HEK293 (cell line): ENCODE measurements around the gene LRBA.

ENCODE experiments used
- CTCF ChIA-PET: fragments of 350-600 bp; formaldehyde crosslinking; extraction: SDS; loops from one replicate; lab custom pipeline; 2021; ENCODE audit warnings: antibody characterized with exemption; lab: Yijun Ruan, JAX
- POLR2A ChIA-PET: fragments of 300-600 bp; formaldehyde crosslinking; extraction: SDS; loops from one replicate; lab custom pipeline; 2020; ENCODE audit warnings: antibody characterized with exemption, inconsistent platforms; lab: Yijun Ruan, JAX
- H3K27ac ChIP-seq: fragments of 200-500 bp; sonication (Bioruptor generic); 2 replicates; pipeline ENCODE4 v1.5.1; 2014; ENCODE audit warnings: low read depth, low read length, control low read depth, inconsistent platforms; ENCODE audit errors: extremely low read depth
- H3K36me3 ChIP-seq, 2 experiments: fragments of 200-500 bp in 1 of 2; sonication (Bioruptor generic) in 1 of 2; 1 replicate in 1 of 2; 2 replicates in 1 of 2; pipeline ENCODE4 v1.5.1; 2014 to 2017; ENCODE audit warnings: inconsistent platforms in 2 of 2, low read length in 2 of 2; ENCODE audit not compliant: control insufficient read depth in 2 of 2, insufficient read depth in 1 of 2
- H3K4me1 ChIP-seq: fragments of 200-500 bp; sonication (Bioruptor generic); 2 replicates; pipeline ENCODE4 v1.5.1; 2014; ENCODE audit warnings: mild to moderate bottlenecking, low read length, inconsistent platforms; ENCODE audit not compliant: control insufficient read depth, insufficient read depth
- H3K4me3 ChIP-seq: 2 replicates; pipeline ENCODE4 v1.5.1; 2011; ENCODE audit warnings: low read depth, mild to moderate bottlenecking, control low read depth, low read length, moderate library complexity
- H3K9me3 ChIP-seq: fragments of 200-500 bp; sonication (Bioruptor generic); 2 replicates; pipeline ENCODE4 v1.5.1; 2014; ENCODE audit warnings: low read depth, low read length, inconsistent platforms; ENCODE audit not compliant: control insufficient read depth, insufficient read depth
- KLF10 ChIP-seq: fragments of 450-650 bp; IDR thresholded peaks from 2 replicates; pipeline ENCODE4 v1.5.1; 2018; ENCODE audit warnings: missing biosample characterization, mild to moderate bottlenecking, missing genetic modification characterization
- KLF9 ChIP-seq: fragments of 450-650 bp; formaldehyde crosslinking; IDR thresholded peaks from 2 replicates; pipeline ENCODE4 v1.5.1; 2016; ENCODE audit warnings: missing biosample characterization, missing genetic modification characterization, low read depth
- PRDM1 ChIP-seq: fragments of 450-650 bp; formaldehyde crosslinking; IDR thresholded peaks from 2 replicates; pipeline ENCODE4; 2016; ENCODE audit warnings: missing biosample characterization, missing genetic modification characterization
- PRDM6 ChIP-seq: fragments of 450-650 bp; formaldehyde crosslinking; IDR thresholded peaks from 2 replicates; pipeline ENCODE4 v1.5.1; 2017; ENCODE audit warnings: missing biosample characterization, missing genetic modification characterization
- SALL2 ChIP-seq: fragments of 450-650 bp; formaldehyde crosslinking; IDR thresholded peaks from 2 replicates; pipeline ENCODE4 v1.5.0; 2017; ENCODE audit warnings: missing biosample characterization, mild to moderate bottlenecking, missing genetic modification characterization, borderline replicate concordance
- YY2 ChIP-seq: fragments of 450-650 bp; formaldehyde crosslinking; IDR thresholded peaks from 2 replicates; pipeline ENCODE4 v1.5.1; 2016; ENCODE audit warnings: missing biosample characterization, missing genetic modification characterization
- ZBTB48 ChIP-seq: fragments of 450-650 bp; formaldehyde crosslinking; IDR thresholded peaks from 2 replicates; pipeline ENCODE4 v1.5.1; 2016; ENCODE audit warnings: missing biosample characterization, missing genetic modification characterization
- ZNF2 ChIP-seq: fragments of 450-650 bp; formaldehyde crosslinking; IDR thresholded peaks from 2 replicates; pipeline ENCODE4 v1.5.1; 2016; ENCODE audit warnings: missing biosample characterization, missing genetic modification characterization
- ZNF26 ChIP-seq: fragments of 450-650 bp; formaldehyde crosslinking; IDR thresholded peaks from 2 replicates; pipeline ENCODE4 v1.5.1; 2016; ENCODE audit warnings: missing biosample characterization, missing genetic modification characterization
- ZNF394 ChIP-seq: fragments of 450-650 bp; formaldehyde crosslinking; IDR thresholded peaks from 2 replicates; pipeline ENCODE4 v1.5.1; 2016; ENCODE audit warnings: missing biosample characterization, missing genetic modification characterization, mild to moderate bottlenecking, moderate library complexity, borderline replicate concordance
- ZNF433 ChIP-seq: fragments of 450-650 bp; formaldehyde crosslinking; IDR thresholded peaks from 2 replicates; pipeline ENCODE4 v1.5.1; 2016; ENCODE audit warnings: missing biosample characterization, missing genetic modification characterization, low read depth
- ZNF473 ChIP-seq: fragments of 450-650 bp; formaldehyde crosslinking; IDR thresholded peaks from 2 replicates; pipeline ENCODE4 v1.5.1; 2017; ENCODE audit warnings: missing biosample characterization, missing genetic modification characterization
- ZNF48 ChIP-seq: fragments of 450-650 bp; formaldehyde crosslinking; IDR thresholded peaks from 2 replicates; pipeline ENCODE4 v1.5.1; 2016; ENCODE audit warnings: missing biosample characterization, missing genetic modification characterization
- ZNF548 ChIP-seq: fragments of 450-650 bp; formaldehyde crosslinking; IDR thresholded peaks from 2 replicates; pipeline ENCODE4 v1.5.1; 2016; ENCODE audit warnings: missing biosample characterization, missing genetic modification characterization
- ZNF600 ChIP-seq: fragments of 450-650 bp; formaldehyde crosslinking; IDR thresholded peaks from 2 replicates; pipeline ENCODE4 v1.5.1; 2016; ENCODE audit warnings: missing biosample characterization, missing genetic modification characterization
- ZNF626 ChIP-seq: fragments of 450-650 bp; sonication (Bioruptor Pico); formaldehyde crosslinking; IDR thresholded peaks from 2 replicates; pipeline ENCODE4 v1.5.1; 2018; ENCODE audit warnings: missing biosample characterization, missing genetic modification characterization, inconsistent platforms
- ZNF660 ChIP-seq: fragments of 450-650 bp; IDR thresholded peaks from 2 replicates; pipeline ENCODE4 v1.5.1; 2018; ENCODE audit warnings: missing biosample characterization, mild to moderate bottlenecking, missing genetic modification characterization
- ZNF704 ChIP-seq: fragments of 450-650 bp; formaldehyde crosslinking; IDR thresholded peaks from 2 replicates; pipeline ENCODE4 v1.5.1; 2016; ENCODE audit warnings: missing biosample characterization, missing genetic modification characterization
- ZNF791 ChIP-seq: fragments of 450-650 bp; formaldehyde crosslinking; IDR thresholded peaks from 2 replicates; pipeline ENCODE4 v1.5.1; 2016; ENCODE audit warnings: missing biosample characterization, missing genetic modification characterization
- ZNF843 ChIP-seq: fragments of 450-650 bp; formaldehyde crosslinking; IDR thresholded peaks from 2 replicates; pipeline ENCODE4 v1.5.1; 2016; ENCODE audit warnings: missing biosample characterization, missing genetic modification characterization
- ZSCAN16 ChIP-seq: fragments of 450-650 bp; formaldehyde crosslinking; IDR thresholded peaks from 2 replicates; pipeline ENCODE4 v1.5.1; 2016; ENCODE audit warnings: missing biosample characterization, missing genetic modification characterization

Gene LRBA

GRCh38 chr4:150306719-150307118 is 708.4 kb downstream of the LRBA start:
- ChIA-PET CTCF (interaction anchor here (1.0 kb wide), 1 partner anchor 11 kb away, joined by 3 read pairs; no protein-coding TSS in a partner anchor), POLR2A (no interaction called here)
- Histone ChIP-seq H3K27ac (no peak overlapping the region), H3K4me3 (no peak overlapping the region), H3K9me3 (no peaks in the 10 kb centered on the region), H3K4me1 (no peaks in the 10 kb centered on the region), H3K36me3 (no peaks in the 10 kb centered on the region)
- TF ChIP-seq SALL2 (no peak), ZBTB48 (tag by site-specific recombination) (no peak), ZNF626 (no peak), ZNF791 (no peak), ZNF600 (no peak), ZNF843 (no peak), ZNF394 (tag by site-specific recombination) (no peak), ZNF660 (tag by site-specific recombination) (no peak)

- POLR2A ChIA-PET, result no interaction called here
- H3K27ac ChIP-seq, result no peak overlapping the region
- no peak overlapping the region for H3K4me3 ChIP-seq
- TF ChIP-seq ZNF704 (tag by site-specific recombination) (no peak), ZSCAN16 (tag by site-specific recombination) (no peak), ZNF26 (tag by site-specific recombination) (no peak), ZNF48 (tag by site-specific recombination) (no peak), ZNF473 (tag by site-specific recombination) (no peak), ZNF548 (tag by site-specific recombination) (no peak), ZNF433 (no peak), KLF10 (tag by site-specific recombination) (no peak)
- H3K4me1 ChIP-seq, result no peaks in the 10 kb centered on the region
- CTCF ChIA-PET, result no interaction called here
- no peaks in the 10 kb centered on the region for H3K9me3 ChIP-seq
- no peaks in the 10 kb centered on the region for H3K36me3 ChIP-seq
Measured at GRCh38 chr4:150305995-150306394, 709.1 kb downstream of the LRBA start.

- POLR2A ChIA-PET, result no interaction called here
- Histone ChIP-seq H3K36me3 (no peaks in the 10 kb centered on the region), H3K4me1 (no peaks in the 10 kb centered on the region), H3K4me3 (no peak overlapping the region), H3K27ac (no peak overlapping the region)
- CTCF ChIA-PET, result interaction anchor here (2.5 kb wide), 1 partner anchor 565 kb away, joined by 13 read pairs; no protein-coding TSS in a partner anchor
- 0 out of 2 replicates have a peak, but pooled peaks have one; percentile 36 for TF ChIP-seq PRDM1 (tag by site-specific recombination)
- TF ChIP-seq PRDM6, result no peak
- no peak for TF ChIP-seq KLF9 (tag by site-specific recombination)
- no peak for TF ChIP-seq ZNF2
- no peak for TF ChIP-seq YY2 (tag by site-specific recombination)
- TF ChIP-seq, all 188 proteins: peak for 1
- no peaks in the 10 kb centered on the region for H3K9me3 ChIP-seq
Measured at GRCh38 chr4:150302553-150302952, 712.5 kb downstream of the LRBA start.
